GM19351 (cell line): Measurements from ENCODE around the gene NAV2.
"Not testable (repeated sequence)": the region's sequence is repeated elsewhere in the genome, so short reads cannot be mapped to it uniquely, and the experiment has no call there.

Source experiments
- ATAC-seq: cut with Tn5 transposase; IDR thresholded peaks from one replicate; pipeline ENCODE4 v1.9.1; 2021; ENCODE audit warnings: mild to moderate bottlenecking, moderate library complexity; ENCODE audit not compliant: unreplicated experiment

The NAV2 gene

GRCh38 chr11:20127671-20128527, 415.3 kb downstream of the NAV2 start:
- ATAC-seq: peak; percentile 81

GRCh38 chr11:20128528-20128825, 415.8 kb downstream of the NAV2 start:
- ATAC-seq: not testable (repeated sequence)

- ATAC-seq: no peak
Observed at GRCh38 chr11:20129665-20130064, 417.0 kb downstream of the NAV2 start.

- no peak for ATAC-seq
Observed at GRCh38 chr11:20131788-20132666, 419.4 kb downstream of the NAV2 start.

- no peak for ATAC-seq
Observed at GRCh38 chr11:20132667-20133039, 420.0 kb downstream of the NAV2 start.

- no peak for ATAC-seq
Observed at GRCh38 chr11:20134991-20135736, 422.5 kb downstream of the NAV2 start.

- no peak for ATAC-seq
Observed at GRCh38 chr11:20137637-20138036, 425.0 kb downstream of the NAV2 start.

GRCh38 chr11:20138707-20139106, 426.1 kb downstream of the NAV2 start:
- ATAC-seq: no peak

GRCh38 chr11:20154381-20154780, 441.7 kb downstream of the NAV2 start:
- ATAC-seq: no peak

- no peak for ATAC-seq
Observed at GRCh38 chr11:20155683-20156279, 443.1 kb downstream of the NAV2 start.

- peak; percentile 23 for ATAC-seq
Observed at GRCh38 chr11:20156280-20156875, 443.7 kb downstream of the NAV2 start.

GRCh38 chr11:20156876-20157613, 444.4 kb downstream of the NAV2 start:
- ATAC-seq: peak; percentile 63

- no peak for ATAC-seq
Observed at GRCh38 chr11:20157728-20158127, 445.1 kb downstream of the NAV2 start.

GRCh38 chr11:20158597-20159257, 446.1 kb downstream of the NAV2 start:
- ATAC-seq: no peak

GRCh38 chr11:20159466-20160381, 447.1 kb downstream of the NAV2 start:
- ATAC-seq: no peak

- no peak for ATAC-seq
Observed at GRCh38 chr11:20160425-20161229, 448.0 kb downstream of the NAV2 start, which contains the start of gene DBX1. DBX1 (minus strand) TSS chr11:20160475; CDS start chr11:20160324, 151 bp downstream.

GRCh38 chr11:20161230-20161918, 448.7 kb downstream of the NAV2 start:
- ATAC-seq: no peak
